ENCODE results near the gene ADD3. TPM values are rescaled to one million over a fixed set of nuclear protein-coding genes. Genes with fewer than 3 reads are reported as not detected.
"Not testable (repeated sequence)": the region's sequence is repeated elsewhere in the genome, so short reads cannot be mapped to it uniquely, and the experiment has no call there.

The ADD3 gene
- total RNA-seq, 2 experiments from 2014 or later = 124 to 206 TPM

- Mint-ChIP-seq H3K9me3 (ENCODE audit: low read depth) (peaks cover 10% of the 10 kb centered on the region), H3K27me3 (peaks cover 14% of the 10 kb centered on the region), H3K27ac (no peak overlapping the region), H3K36me3 (peaks cover 7% of the 10 kb centered on the region), H3K4me1 (peaks cover 1% of the 10 kb centered on the region), H3K4me3 (no peak overlapping the region)
- no peak for ATAC-seq
- no peak for DNase-seq
- CTCF ChIA-PET = interaction anchor here (1.1 to 1.8 kb wide), 4 partner anchors 9 to 122 kb away, joined by 3 to 5 read pairs (median 4); no protein-coding TSS in a partner anchor
Observed at GRCh38 chr10:109982812-109983211, 25.0 kb upstream of the ADD3 start.

GRCh38 chr10:109984013-109984412 lies 23.8 kb upstream of the ADD3 start:
- CTCF ChIA-PET = interaction anchor here (1.0 kb wide), 1 partner anchor 14 kb away, joined by 3 read pairs; no protein-coding TSS in a partner anchor

GRCh38 chr10:109985768-109986167 lies 22.0 kb upstream of the ADD3 start:
- Mint-ChIP-seq H3K27me3 (peaks cover 12% of the 10 kb centered on the region), H3K9me3 (ENCODE audit: low read depth) (peaks cover 15% of the 10 kb centered on the region), H3K36me3 (peaks cover 11% of the 10 kb centered on the region)
- H3K27ac Mint-ChIP-seq, CTCF ChIA-PET, DNase-seq, H3K4me3 Mint-ChIP-seq, H3K4me1 Mint-ChIP-seq, ATAC-seq: not testable (repeated sequence)

More at GRCh38 chr10:109984013-109984412, 23.8 kb upstream of the ADD3 start:
- DNase-seq (no peak), ATAC-seq (no peak)
- H3K4me1 Mint-ChIP-seq = peaks cover 1% of the 10 kb centered on the region
- H3K4me3 Mint-ChIP-seq = no peak overlapping the region
- peaks cover 15% of the 10 kb centered on the region for H3K9me3 Mint-ChIP-seq (ENCODE audit: low read depth)
- H3K36me3 Mint-ChIP-seq = peaks cover 11% of the 10 kb centered on the region
- no peak overlapping the region for H3K27ac Mint-ChIP-seq
- peaks cover 17% of the 10 kb centered on the region for H3K27me3 Mint-ChIP-seq

- CTCF ChIA-PET = interaction anchor here (1.3 to 2.3 kb wide), 2 partner anchors 12 to 18 kb away, joined by 3 to 6 read pairs; no protein-coding TSS in a partner anchor
- Mint-ChIP-seq H3K27me3 (peaks cover 12% of the 10 kb centered on the region), H3K4me3 (no peak overlapping the region), H3K27ac (no peak overlapping the region), H3K36me3 (peaks cover 11% of the 10 kb centered on the region), H3K4me1 (no peaks in the 10 kb centered on the region), H3K9me3 (ENCODE audit: low read depth) (peaks cover 15% of the 10 kb centered on the region)
- DNase-seq (no peak), ATAC-seq (no peak)
Observed at GRCh38 chr10:109987452-109988211, 20.2 kb upstream of the ADD3 start.

DNA sequence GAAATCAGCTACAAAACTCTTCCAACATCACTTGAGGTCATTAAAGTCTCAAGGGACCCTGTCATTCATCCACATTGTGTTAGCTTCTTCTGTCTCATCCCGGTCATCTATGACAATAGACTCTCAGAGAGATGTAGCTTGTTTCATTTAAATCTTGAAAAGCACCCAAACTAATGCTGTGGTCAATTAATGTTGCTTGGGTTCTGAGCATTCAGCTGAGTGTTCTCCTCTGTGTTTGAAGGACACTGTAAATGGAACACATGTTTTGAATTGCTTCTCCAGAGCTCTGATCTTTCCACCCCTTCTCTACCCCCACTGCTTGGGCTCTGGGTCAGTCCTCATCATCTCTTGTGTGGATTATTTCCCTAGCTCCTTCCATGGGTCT lies 19.6 kb upstream of the ADD3 start:
- H3K36me3 Mint-ChIP-seq = peaks cover 11% of the 10 kb centered on the region
- H3K4me1 Mint-ChIP-seq = no peaks in the 10 kb centered on the region
- peaks cover 15% of the 10 kb centered on the region for H3K9me3 Mint-ChIP-seq (ENCODE audit: low read depth)
- H3K27ac Mint-ChIP-seq = no peak overlapping the region
- no peak overlapping the region for H3K4me3 Mint-ChIP-seq
- CTCF ChIA-PET = interaction anchor here (0.8 to 2.3 kb wide), 3 partner anchors 12 to 104 kb away, joined by 3 to 6 read pairs (median 3); no protein-coding TSS in a partner anchor
- peaks cover 13% of the 10 kb centered on the region for H3K27me3 Mint-ChIP-seq
- ATAC-seq (no peak), DNase-seq (no peak)

- DNase-seq = no peak
- peaks cover 6% of the 10 kb centered on the region for H3K9me3 Mint-ChIP-seq (ENCODE audit: low read depth)
- peaks cover 2% of the 10 kb centered on the region for H3K4me1 Mint-ChIP-seq
- H3K36me3 Mint-ChIP-seq = peaks cover 7% of the 10 kb centered on the region
- peaks cover 8% of the 10 kb centered on the region for H3K27me3 Mint-ChIP-seq
- CTCF ChIA-PET = interaction anchor here (0.7 to 2.6 kb wide), 7 partner anchors 8 to 130 kb away, joined by 3 to 11 read pairs (median 3); partner anchors contain the start of gene ADD3
- H3K27ac Mint-ChIP-seq = no peak overlapping the region
- H3K4me3 Mint-ChIP-seq = no peak overlapping the region
- no peak for ATAC-seq
Observed at GRCh38 chr10:109991266-109991855, 16.4 kb upstream of the ADD3 start.

DNA sequence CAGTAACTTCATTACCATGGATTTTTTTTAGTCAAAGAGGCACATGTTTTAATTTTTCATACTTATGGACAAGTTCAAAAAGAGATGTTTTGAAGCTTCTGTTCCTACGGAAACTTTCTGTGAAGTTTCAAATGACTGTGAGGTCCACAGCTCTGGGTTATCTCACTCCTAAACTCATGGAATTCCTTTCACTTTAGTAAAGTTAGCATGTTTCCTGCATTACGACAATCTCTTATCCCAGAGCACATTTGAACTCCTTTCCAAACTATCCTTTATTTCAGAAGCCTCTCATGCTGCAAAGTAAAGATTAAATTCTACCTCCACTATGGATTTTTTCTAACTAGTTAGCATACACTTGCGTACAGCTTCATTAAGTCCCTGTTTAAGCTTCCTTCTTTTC lies 15.3 kb upstream of the ADD3 start:
- H3K27me3 Mint-ChIP-seq = peaks cover 8% of the 10 kb centered on the region
- H3K27ac Mint-ChIP-seq = no peak overlapping the region
- ATAC-seq (no peak), DNase-seq (no peak)
- H3K4me1 Mint-ChIP-seq = peaks cover 2% of the 10 kb centered on the region
- H3K36me3 Mint-ChIP-seq = peaks cover 5% of the 10 kb centered on the region
- CTCF ChIA-PET = interaction anchor here (1.5 to 2.6 kb wide), 2 partner anchors 11 to 109 kb away, joined by 3 to 11 read pairs; no protein-coding TSS in a partner anchor
- no peak overlapping the region for H3K4me3 Mint-ChIP-seq
- peaks cover 6% of the 10 kb centered on the region for H3K9me3 Mint-ChIP-seq (ENCODE audit: low read depth)

DNA sequence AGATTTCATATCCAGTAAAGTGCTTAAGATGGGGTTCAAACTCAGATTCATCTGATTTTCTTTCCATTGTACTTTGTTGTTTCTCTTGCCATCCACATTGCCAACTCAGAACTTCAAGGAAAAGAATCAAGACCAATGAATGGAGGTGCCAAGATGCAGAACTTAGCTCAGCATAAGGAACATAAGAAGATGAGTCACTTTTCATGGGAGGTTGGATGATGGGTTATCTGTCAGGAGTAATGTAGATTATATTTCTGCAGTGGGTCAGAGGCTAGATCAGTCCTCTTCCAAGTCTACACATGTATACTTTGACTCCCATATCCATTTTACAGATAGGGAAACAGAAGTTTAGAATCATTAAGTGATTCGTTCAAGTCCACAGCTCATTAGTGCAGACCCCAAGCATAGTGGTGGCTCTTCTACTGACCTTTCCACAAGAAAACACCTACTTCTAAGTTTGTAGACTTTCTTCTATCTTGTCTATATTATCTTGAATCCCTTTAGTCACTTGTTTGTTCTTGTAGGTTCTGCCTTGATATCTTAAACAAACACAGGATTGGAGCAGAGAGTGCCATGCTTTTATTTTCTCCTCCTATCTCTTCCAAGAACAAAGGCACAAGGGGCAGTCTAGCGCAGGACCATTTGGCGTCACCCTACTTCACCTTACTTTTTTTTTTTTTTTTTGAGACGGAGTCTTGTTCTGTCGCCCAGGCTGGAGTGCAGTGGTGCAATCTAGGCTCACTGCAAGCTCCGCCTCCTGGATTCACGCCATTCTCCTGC lies 14.0 kb upstream of the ADD3 start:
- Mint-ChIP-seq H3K4me3 (no peak overlapping the region), H3K4me1 (peaks cover 2% of the 10 kb centered on the region), H3K9me3 (ENCODE audit: low read depth) (no peaks in the 10 kb centered on the region), H3K36me3 (no peaks in the 10 kb centered on the region), H3K27me3 (peaks cover 3% of the 10 kb centered on the region), H3K27ac (no peak overlapping the region)
- DNase-seq = no peak
- CTCF ChIA-PET = no interaction called here
- no peak for ATAC-seq

- Mint-ChIP-seq H3K4me3 (no peak overlapping the region), H3K4me1 (peaks cover 2% of the 10 kb centered on the region), H3K27me3 (peaks cover 5% of the 10 kb centered on the region), H3K36me3 (no peaks in the 10 kb centered on the region), H3K9me3 (ENCODE audit: low read depth) (no peaks in the 10 kb centered on the region), H3K27ac (no peak overlapping the region)
- CTCF ChIA-PET = no interaction called here
- no peak for ATAC-seq
- DNase-seq = no peak
Observed at GRCh38 chr10:109994711-109995577, 12.8 kb upstream of the ADD3 start.

DNA sequence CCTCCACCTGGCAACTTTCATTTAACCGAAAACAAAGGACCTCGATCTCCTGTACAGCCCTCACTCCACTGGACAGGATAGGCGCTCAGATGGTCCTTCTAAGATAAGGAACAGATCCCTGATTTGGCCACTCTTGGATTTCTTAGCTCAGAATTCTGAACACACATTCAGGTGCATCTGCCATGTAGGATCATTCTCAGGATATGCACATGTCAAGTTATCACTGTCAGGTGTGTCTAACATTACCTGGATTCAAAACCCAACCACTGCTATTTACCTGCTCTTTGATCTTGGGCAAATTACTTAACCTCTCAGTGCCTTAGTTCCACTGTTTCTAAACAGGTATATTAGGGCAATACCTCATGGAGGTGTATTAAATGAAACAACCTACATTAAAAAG lies 12.2 kb upstream of the ADD3 start:
- Mint-ChIP-seq H3K27ac (no peak overlapping the region), H3K4me1 (peaks cover 2% of the 10 kb centered on the region), H3K4me3 (no peak overlapping the region), H3K27me3 (peaks cover 5% of the 10 kb centered on the region), H3K9me3 (ENCODE audit: low read depth) (no peaks in the 10 kb centered on the region), H3K36me3 (no peaks in the 10 kb centered on the region)
- ATAC-seq = no peak
- DNase-seq = no peak
- CTCF ChIA-PET = no interaction called here

- Mint-ChIP-seq H3K27ac (no peak overlapping the region), H3K4me1 (peaks cover 2% of the 10 kb centered on the region), H3K9me3 (ENCODE audit: low read depth) (no peaks in the 10 kb centered on the region), H3K27me3 (peaks cover 5% of the 10 kb centered on the region), H3K36me3 (no peaks in the 10 kb centered on the region), H3K4me3 (no peak overlapping the region)
- CTCF ChIA-PET = no interaction called here
- DNase-seq (no peak), ATAC-seq (no peak)
Observed at GRCh38 chr10:109996225-109996624, 11.6 kb upstream of the ADD3 start.

GRCh38 chr10:109996766-109997171 lies 11.0 kb upstream of the ADD3 start:
- no peak for DNase-seq
- ATAC-seq = no peak
- H3K9me3 Mint-ChIP-seq (ENCODE audit: low read depth) = no peaks in the 10 kb centered on the region
- H3K27me3 Mint-ChIP-seq = peaks cover 5% of the 10 kb centered on the region
- H3K4me1 Mint-ChIP-seq = peaks cover 2% of the 10 kb centered on the region
- H3K27ac Mint-ChIP-seq = no peak overlapping the region
- no peak overlapping the region for H3K4me3 Mint-ChIP-seq
- no peaks in the 10 kb centered on the region for H3K36me3 Mint-ChIP-seq
- CTCF ChIA-PET = interaction anchor here (0.8 kb wide), 1 partner anchor 9 kb away, joined by 3 read pairs; no protein-coding TSS in a partner anchor
